Embryonic facial prominence (tissue), 1 donor: ENCODE measurements around the gene FAHD1.
"Not testable (repeated sequence)": the region's sequence is repeated elsewhere in the genome, so short reads cannot be mapped to it uniquely, and the experiment has no call there.

Experiments
- DNase-seq: peaks from one replicate; pipeline ENCODE4 v3.0.0-alpha.2; 2016; ENCODE audit errors: extremely low spot score

The FAHD1 gene

DNA sequence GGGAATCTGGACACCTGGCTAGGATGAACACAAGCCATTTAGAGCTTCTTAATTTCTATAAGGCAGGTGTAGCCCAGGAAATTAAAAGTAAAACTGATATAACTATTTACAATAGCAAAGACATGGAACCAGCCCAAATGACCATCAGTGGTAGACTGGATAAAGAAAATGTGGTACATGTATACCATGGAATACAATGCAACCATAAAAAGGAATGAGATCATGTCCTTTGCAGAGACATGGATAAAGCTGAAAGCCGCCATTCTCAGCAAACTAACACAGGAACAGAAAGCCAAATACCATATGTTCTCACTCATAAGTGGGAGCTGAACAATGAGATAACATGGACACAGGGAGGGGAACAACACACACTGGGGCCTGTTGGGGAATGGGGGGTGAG is 19.4 kb downstream of the FAHD1 start:
- no peak for DNase-seq

DNA sequence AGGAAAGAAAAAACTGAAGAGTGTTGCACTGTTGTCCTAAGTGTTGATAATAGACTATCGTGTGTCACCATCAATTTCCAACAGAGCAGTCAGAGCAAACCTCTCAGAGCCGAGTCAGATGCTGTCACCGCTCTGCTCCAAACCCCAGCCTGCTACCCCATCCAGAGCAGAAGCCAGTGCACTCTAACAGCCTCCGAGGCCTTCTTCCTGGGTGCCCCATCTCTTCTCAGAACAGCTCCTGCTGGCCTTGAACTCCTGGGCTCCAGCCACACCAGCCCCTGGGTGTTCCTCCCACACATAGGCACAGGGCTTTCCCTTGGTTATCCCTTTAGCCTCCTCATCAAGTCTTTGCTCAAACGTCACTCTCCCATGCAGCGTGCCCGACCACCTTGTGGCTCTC is 24.0 kb downstream of the FAHD1 start:
- DNase-seq: no peak

GRCh38 chr16:1851793-1852192 is 24.8 kb downstream of the FAHD1 start:
- DNase-seq: no peak

DNA sequence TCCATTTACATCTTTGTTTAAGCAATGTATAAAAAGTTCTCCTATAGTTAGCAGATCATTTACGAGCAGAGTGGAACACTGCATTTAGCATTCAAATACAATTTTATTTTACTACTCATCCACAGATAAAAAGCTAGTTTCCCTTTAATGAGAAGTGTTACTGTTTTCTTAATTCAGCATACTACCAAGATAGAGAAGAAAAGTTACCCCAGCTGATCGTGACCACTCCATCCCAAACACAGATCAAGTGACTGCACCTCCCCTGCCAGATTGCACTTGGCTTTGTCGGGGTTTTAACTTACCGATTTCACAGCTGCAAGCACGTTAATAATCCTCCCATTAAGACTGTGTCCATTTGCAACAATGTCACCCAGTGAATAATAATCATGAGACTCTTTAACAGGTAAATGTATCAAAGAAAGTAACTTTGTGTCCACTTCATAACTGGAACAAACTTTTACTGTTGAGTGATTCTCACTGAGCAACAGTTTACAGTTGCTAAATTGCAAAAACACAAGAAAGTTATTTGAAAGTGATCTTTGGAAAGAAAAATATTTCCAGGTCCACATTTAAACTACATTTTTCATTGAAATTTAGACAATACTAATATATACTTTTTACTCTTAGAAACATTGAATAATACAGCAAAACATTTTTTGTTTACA is 30.6 kb downstream of the FAHD1 start:
- no peak for DNase-seq

- DNase-seq: no peak
These were observed 31.3 kb downstream of the FAHD1 start for GRCh38 chr16:1858189-1858865.

DNA sequence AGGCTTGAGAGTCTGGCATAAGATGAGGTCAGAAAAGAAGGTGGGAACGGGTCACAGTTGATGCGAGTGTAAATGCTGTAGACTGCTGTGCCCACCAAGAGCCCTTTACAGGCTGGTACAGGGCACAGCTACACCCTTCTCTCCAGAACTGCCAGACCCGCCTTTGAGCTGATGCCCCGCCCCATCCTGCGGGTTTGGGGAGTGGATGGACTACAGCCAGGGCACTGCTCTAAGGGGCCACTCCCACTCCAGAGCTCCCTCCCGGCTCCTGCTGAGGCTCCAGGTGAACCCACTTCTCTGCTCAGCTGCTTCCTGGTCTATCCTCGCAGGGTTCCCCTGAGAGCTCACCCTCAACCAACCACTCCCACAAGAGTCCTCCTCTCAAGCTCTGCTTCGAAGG is 32.6 kb downstream of the FAHD1 start:
- DNase-seq: no peak

GRCh38 chr16:1861730-1862129 is 34.7 kb downstream of the FAHD1 start:
- DNase-seq: no peak

DNA sequence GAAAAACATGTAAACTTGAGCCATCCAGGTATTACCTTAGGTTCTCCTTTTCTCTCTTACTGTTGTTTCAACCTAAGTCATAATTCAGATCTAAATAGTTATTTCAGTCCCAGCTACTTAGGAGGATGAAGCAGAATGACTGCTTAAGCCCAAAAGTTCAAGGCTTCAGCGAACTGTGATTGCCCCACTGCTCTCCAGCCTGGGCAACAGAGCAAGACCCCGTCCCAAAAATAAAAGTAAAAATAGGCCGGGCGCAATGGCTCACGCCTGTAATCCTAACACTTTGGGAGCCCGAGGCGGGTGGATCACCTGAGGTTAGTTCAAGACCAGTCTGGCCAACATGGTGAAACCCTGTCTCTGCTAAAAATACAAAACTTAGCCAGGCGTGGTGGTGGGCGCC is 35.4 kb downstream of the FAHD1 start:
- DNase-seq: no peak

GRCh38 chr16:1863681-1864460 is 36.9 kb downstream of the FAHD1 start:
- no peak for DNase-seq

DNA sequence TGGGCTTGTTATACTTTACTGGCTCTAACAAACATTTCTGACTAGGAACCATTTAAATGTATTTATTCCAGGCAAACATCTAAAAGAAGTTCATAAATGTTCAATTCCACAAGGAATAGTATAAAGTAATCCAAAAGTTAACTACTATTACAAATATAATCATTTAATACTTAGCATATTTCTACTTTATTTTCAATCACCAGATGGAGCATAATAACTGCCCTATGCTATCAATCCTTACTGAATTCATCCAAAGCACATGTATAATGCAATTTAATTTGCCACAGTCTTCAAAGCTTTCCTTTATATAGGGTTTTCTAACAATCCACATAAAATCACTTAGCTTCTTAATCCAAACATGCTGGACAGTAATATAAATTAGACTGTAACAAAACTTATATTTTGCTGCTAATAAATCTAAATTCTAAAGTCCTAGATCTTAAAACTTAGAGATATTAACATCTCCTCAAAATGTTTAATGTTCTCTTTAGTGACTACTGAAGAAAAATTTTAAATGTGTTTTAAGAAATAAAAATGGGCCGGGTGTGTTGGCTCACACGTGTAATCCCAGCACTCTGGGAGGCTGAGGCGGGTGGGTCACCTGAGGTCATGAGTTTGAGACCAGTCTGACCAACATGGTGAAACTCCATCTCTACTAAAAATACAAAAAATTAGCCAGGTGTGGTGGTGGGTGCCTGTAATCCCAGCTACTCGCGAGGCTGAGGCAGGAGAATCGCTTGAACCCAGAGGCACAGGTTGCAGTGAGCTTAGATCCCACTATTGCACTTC is 39.1 kb downstream of the FAHD1 start:
- DNase-seq: no peak

DNA sequence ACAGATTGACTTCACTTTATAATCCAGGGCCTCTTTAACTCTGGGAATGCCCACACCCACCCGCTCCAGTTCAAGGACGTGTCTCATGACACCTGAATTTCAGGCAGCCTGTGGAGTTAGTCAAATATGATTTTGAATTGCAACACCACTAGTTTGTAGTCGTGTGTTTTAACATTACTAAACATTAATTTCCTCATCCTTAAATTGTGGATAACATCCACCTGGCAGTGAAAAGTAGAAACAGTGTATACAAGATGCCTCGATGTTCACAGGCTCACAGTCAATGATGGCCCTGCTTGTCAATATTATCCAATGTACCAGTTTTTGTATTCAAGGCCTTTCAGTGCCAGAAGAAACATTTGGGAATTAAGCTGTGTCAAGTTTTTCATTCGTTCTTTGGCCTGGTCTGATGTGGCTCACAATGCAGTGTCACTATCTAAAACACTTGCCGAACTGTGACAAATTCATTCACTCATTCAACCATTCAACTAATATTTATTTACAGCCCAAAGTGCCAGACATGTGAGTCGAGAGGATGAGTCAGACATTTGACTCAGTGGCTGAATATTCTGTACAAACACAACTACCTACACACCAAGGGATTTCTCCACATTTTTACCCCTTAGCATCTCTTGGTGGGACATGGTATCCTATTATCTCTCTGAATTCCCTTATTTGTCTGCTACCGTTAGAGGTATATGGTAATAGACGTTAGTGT is 43.5 kb downstream of the FAHD1 start:
- no peak for DNase-seq

GRCh38 chr16:1871974-1872635 is 45.1 kb downstream of the FAHD1 start, which contains the start of gene MEIOB:
TSS of gene MEIOB (minus strand) at chr16:1872164. CDS start at chr16:1868175, 3,989 bp downstream.
- no peak for DNase-seq

- no peak for DNase-seq
These were observed 47.8 kb downstream of the FAHD1 start for GRCh38 chr16:1874854-1875253.

- not testable (repeated sequence) for DNase-seq
These were observed 49.1 kb downstream of the FAHD1 start for GRCh38 chr16:1876066-1876465.

DNA sequence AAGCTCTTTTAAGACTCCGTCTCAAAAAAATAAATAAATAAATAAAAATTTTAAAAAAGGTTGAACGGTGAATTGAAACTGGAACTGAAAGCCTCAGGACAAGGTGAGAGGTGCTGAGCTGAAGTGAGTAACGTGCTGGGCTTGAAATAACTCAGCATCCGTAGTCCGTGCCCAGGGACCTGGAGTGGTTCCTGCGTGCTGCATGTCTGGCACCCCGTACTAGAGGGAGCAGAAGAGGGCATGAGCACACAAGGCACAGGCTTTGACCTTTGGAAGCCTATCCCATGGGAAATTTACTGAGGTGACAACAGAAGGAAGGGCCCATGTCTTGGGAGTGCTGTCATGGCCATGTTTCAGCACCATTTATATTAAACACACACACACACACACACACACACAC is 49.5 kb downstream of the FAHD1 start:
- DNase-seq: no peak

- no peak for DNase-seq
These were observed 50.1 kb downstream of the FAHD1 start for GRCh38 chr16:1877089-1877488.

DNA sequence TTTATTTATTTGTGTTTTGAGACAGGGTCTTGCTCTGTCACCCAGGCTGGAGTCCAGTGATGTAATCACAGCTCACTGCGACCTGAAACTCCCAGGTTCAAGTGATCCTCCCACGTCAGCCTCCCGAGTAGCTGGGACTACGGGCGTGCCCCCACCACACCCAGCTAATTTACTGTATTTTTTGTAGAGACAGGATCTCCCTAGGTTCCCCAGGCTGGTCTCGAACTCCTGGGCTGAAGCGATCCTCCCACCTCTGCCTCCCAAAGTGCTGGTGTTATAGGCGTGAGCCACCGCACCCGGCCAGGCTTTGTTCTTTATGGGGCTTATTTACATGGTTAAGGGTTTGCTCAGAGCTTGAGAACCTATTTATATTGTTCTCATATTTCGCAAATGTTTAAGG is 50.8 kb downstream of the FAHD1 start:
- DNase-seq: no peak

DNA sequence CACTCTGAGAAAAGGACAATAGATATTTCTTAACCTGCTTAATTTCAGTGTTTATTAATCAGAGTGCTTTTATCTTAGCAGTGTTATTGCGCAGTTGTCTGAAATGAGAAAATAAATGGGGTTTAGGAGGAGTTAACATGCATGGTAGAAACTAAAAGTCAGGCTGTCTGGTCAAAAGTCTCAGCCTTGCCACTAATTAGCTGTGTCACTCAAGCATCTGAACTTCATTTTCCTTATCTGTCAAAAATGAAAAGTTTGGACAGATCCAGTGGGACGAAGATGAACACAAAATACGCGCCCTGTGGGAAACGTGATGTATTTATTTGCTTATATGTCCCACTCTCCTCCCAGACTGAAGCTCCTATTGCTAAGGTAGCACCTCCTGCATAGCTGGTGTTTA is 51.2 kb downstream of the FAHD1 start:
- DNase-seq: no peak
